DOHH2 (cell line): ENCODE data around the gene UBAP1.
A peak's percentile ranks its signal among the peaks of the same experiment; 100 is the strongest.

Source experiments
- H3F3A ChIP-seq: fragments of 200-600 bp; sonication (generic), shearing (Covaris generic); 2 replicates; pipeline ENCODE4 v1.6.0; 2016; ENCODE audit warnings: antibody characterized with exemption, mild to moderate bottlenecking; ENCODE audit not compliant: control insufficient read depth, insufficient read depth
- H3K27ac ChIP-seq: fragments of 200-600 bp; sonication (generic); 2 replicates; pipeline ENCODE4 v1.5.1; 2014; ENCODE audit warnings: low read depth, mild to moderate bottlenecking, low read length, moderate library complexity
- H3K27me3 ChIP-seq: fragments of 200-600 bp; sonication (generic); 2 replicates; pipeline ENCODE4 v1.6.1; 2014; ENCODE audit warnings: mild to moderate bottlenecking, low read length, mixed read lengths; ENCODE audit not compliant: control insufficient read depth
- H3K36me3 ChIP-seq: fragments of 200-600 bp; sonication (generic); 2 replicates; pipeline ENCODE4 v1.6.1; 2014; ENCODE audit warnings: mild to moderate bottlenecking, low read length, moderate library complexity, mixed read lengths; ENCODE audit not compliant: control insufficient read depth
- H3K4me1 ChIP-seq: fragments of 200-600 bp; sonication (generic); 2 replicates; pipeline ENCODE4 v1.6.1; 2014; ENCODE audit warnings: mild to moderate bottlenecking, low read length, mixed read lengths; ENCODE audit not compliant: control insufficient read depth
- H3K4me2 ChIP-seq: fragments of 200-600 bp; sonication (generic); 2 replicates; pipeline ENCODE4 v1.6.0; 2014; ENCODE audit warnings: mild to moderate bottlenecking, low read length, moderate library complexity
- H3K4me3 ChIP-seq: fragments of 200-600 bp; sonication (generic); 2 replicates; pipeline ENCODE4 v1.5.1; 2014; ENCODE audit warnings: mild to moderate bottlenecking, low read length, mixed read lengths
- H3K79me2 ChIP-seq: fragments of 200-600 bp; sonication (generic); 2 replicates; pipeline ENCODE4 v1.6.1; 2014; ENCODE audit warnings: mild to moderate bottlenecking, low read length, mixed read lengths; ENCODE audit not compliant: control insufficient read depth
- H3K9me2 ChIP-seq: fragments of 200-600 bp; sonication (generic); replicated peaks from 2 replicates; pipeline ENCODE4 v1.6.1; 2014; ENCODE audit warnings: mild to moderate bottlenecking, low read length, mixed read lengths; ENCODE audit not compliant: control insufficient read depth
- H3K9me3 ChIP-seq: fragments of 200-600 bp; sonication (generic); 2 replicates; pipeline ENCODE4 v1.6.1; 2014; ENCODE audit warnings: antibody characterized with exemption, low read length, mixed read lengths; ENCODE audit not compliant: control insufficient read depth, insufficient read depth
- H4K20me1 ChIP-seq: fragments of 200-600 bp; sonication (generic); 2 replicates; pipeline ENCODE4 v1.6.0; 2014; ENCODE audit warnings: low read depth, mild to moderate bottlenecking, antibody characterized with exemption, low read length, moderate library complexity; ENCODE audit not compliant: control insufficient read depth, insufficient read depth
- EZH2phosphoT487 ChIP-seq: fragments of 200-600 bp; sonication (generic); IDR thresholded peaks from 2 replicates; pipeline ENCODE4 v1.6.1; 2017; ENCODE audit warnings: borderline replicate concordance, mild to moderate bottlenecking, antibody characterized with exemption, low read length, moderate library complexity, mixed read lengths
- TF ChIP-seq, protein P1 (sequence below): fragments of 200-600 bp; sonication (generic); IDR thresholded peaks from one replicate; pipeline ENCODE4 v1.5.1; 2014; ENCODE audit warnings: antibody characterized with exemption, mild to moderate bottlenecking, low read depth, low read length; ENCODE audit not compliant: poor library complexity, severe bottlenecking

UBAP1 gene

DNA sequence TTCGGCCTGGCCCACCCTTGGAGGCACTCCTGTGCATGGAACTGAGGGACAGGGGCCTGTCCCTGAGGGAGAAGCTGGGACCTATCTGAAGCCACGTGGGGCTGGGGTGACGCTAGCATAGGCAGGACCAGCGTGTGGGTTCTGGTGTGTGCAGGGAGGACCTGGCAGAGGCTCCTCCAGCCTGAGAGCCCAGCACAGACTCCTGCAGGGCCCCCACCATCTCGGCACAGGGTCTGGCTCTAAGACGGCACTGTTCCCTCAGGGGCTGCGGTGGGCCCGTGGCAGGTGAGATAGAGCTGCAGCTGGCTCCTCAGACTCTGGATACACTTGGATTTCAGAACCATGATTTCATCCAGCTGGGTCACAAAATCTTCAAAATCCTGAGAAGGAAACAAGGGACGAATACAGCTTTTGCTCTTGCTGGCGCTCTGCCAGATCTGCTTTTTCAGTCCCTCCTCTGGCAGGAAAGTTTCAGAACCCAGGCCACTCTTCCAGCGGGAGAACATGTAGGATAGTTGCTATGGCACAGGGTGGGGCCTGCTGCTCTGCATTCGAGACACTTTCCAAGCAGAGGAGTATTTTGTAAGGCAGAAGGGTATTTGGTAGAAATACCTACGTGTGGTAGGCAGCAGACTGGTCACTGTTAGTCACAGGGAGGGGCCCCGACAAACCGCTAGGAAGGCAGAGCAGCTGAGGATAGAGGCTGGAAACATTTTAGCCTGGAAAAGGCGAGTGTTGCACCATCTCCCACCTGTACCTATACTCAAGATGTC is 75.5 kb downstream of the UBAP1 start:
- H3K27ac ChIP-seq = no peak overlapping the region
- H3K4me2 ChIP-seq = no peak overlapping the region
- no peak overlapping the region for H3K4me3 ChIP-seq
- H3K79me2 ChIP-seq = no peaks in the 10 kb centered on the region
- H3K4me1 ChIP-seq = peaks cover 7% of the 10 kb centered on the region
- TF ChIP-seq EZH2phosphoT487 = no peak
- TF ChIP-seq, protein P1, sequence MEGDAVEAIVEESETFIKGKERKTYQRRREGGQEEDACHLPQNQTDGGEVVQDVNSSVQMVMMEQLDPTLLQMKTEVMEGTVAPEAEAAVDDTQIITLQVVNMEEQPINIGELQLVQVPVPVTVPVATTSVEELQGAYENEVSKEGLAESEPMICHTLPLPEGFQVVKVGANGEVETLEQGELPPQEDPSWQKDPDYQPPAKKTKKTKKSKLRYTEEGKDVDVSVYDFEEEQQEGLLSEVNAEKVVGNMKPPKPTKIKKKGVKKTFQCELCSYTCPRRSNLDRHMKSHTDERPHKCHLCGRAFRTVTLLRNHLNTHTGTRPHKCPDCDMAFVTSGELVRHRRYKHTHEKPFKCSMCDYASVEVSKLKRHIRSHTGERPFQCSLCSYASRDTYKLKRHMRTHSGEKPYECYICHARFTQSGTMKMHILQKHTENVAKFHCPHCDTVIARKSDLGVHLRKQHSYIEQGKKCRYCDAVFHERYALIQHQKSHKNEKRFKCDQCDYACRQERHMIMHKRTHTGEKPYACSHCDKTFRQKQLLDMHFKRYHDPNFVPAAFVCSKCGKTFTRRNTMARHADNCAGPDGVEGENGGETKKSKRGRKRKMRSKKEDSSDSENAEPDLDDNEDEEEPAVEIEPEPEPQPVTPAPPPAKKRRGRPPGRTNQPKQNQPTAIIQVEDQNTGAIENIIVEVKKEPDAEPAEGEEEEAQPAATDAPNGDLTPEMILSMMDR = no peak
- H4K20me1 ChIP-seq = no peaks in the 10 kb centered on the region; the same call in 1 of the 2 replicates
- no peaks in the 10 kb centered on the region for H3K27me3 ChIP-seq
- peaks cover 4% of the 10 kb centered on the region for H3F3A ChIP-seq
- peaks cover 97% of the 10 kb centered on the region for H3K36me3 ChIP-seq
- no peaks in the 10 kb centered on the region for H3K9me2 ChIP-seq
- H3K9me3 ChIP-seq = no peaks in the 10 kb centered on the region

DNA sequence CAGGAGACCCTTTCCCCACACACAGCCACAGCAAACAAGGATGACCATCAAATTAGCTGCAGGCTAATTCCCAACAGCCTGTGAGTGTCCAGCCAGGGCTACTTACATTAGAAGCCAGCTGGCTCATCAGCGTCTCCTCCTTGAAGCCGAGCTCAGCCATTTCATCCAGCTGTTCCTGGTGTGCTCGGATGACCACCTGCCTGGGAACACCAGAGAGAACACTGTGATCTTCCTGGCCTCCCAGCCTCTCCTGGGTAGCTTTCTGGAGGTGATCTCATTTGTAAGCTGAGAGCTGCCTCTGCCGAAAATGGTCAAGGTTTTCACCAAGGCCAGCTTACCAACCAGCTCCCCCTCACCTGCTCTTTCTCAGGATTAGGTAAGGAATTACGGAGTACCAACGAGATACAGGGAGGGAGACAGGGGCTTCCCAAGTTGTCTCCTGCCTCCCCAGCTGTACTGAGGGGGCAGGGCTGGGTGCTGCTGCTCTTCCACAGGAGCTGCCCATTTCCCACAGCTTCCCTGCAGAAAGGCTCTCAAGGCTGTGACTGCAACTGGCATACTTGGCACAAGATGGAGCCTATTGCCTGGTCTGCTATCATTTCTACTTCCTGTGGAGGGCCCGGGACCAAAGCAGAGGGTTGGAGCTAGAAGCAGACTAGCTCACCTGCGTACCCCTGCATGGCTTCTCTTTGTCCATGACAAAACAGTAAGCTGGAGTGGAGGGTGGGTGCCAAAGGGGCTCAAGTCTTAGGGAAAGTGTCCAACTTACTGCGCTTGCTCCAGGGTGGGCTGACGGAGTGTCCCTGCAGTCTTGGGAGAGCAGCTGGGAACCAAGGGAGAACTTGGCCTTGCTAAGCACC is 76.4 kb downstream of the UBAP1 start:
- Histone ChIP-seq H3K79me2 (no peaks in the 10 kb centered on the region), H3K4me2 (no peak overlapping the region), H3K36me3 (peaks cover 94% of the 10 kb centered on the region), H3K9me3 (no peaks in the 10 kb centered on the region), H3K4me3 (no peak overlapping the region), H3K9me2 (no peaks in the 10 kb centered on the region), H3K4me1 (peaks cover 7% of the 10 kb centered on the region), H3K27me3 (no peaks in the 10 kb centered on the region), H4K20me1 (no peaks in the 10 kb centered on the region; the same call in 1 of the 2 replicates), H3K27ac (no peak overlapping the region), H3F3A (peaks cover 4% of the 10 kb centered on the region)
- TF ChIP-seq, protein P1 = no peak
- no peak for TF ChIP-seq EZH2phosphoT487

DNA sequence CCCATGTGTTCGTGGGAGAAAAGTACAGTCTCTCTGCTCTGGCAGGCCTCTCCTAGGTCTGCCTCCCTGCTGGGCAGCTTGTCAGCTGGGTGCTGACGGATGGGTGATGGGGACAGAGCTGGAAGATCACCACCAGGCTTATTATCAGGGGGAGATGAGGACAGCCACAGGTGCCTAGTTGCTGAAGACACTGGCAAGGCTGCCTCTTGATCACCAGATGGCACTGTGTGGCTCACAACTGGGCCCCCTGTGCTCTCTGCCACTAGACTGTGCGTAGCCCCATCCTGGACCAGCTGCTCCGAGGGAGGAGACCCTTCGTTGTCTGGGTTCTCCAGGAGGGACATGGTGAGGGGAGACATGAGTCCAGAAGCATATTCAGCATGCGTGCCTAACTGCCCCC is 77.3 kb downstream of the UBAP1 start:
- H3K4me1 ChIP-seq = peaks cover 7% of the 10 kb centered on the region
- peaks cover 85% of the 10 kb centered on the region for H3K36me3 ChIP-seq
- H3F3A ChIP-seq = peaks cover 4% of the 10 kb centered on the region
- H3K79me2 ChIP-seq = no peaks in the 10 kb centered on the region
- no peak overlapping the region for H3K4me2 ChIP-seq
- H3K9me3 ChIP-seq = no peaks in the 10 kb centered on the region
- TF ChIP-seq EZH2phosphoT487 = no peak
- TF ChIP-seq, protein P1 = peak; percentile 55
- no peak overlapping the region for H3K4me3 ChIP-seq
- no peaks in the 10 kb centered on the region for H3K27me3 ChIP-seq
- no peaks in the 10 kb centered on the region for H3K9me2 ChIP-seq
- no peaks in the 10 kb centered on the region; the same call in 1 of the 2 replicates for H4K20me1 ChIP-seq
- H3K27ac ChIP-seq = no peak overlapping the region
